ENCODE measurements around the gene KRTAP10-3.
"Not testable (repeated sequence)": the region's sequence is repeated elsewhere in the genome, so short reads cannot be mapped to it uniquely, and the experiment has no call there.

The KRTAP10-3 gene

GRCh38 chr21:44579833-44580144 is 21.2 kb upstream of the KRTAP10-3 start:
- TF ChIP-seq CTCF (IDR thresholded peaks at IDR 0.05; ENCODE audit: control extremely low read depth, extremely low read depth, low read depth, missing control alignments): no peak
- ChIA-PET POLR2A (no interaction called here), CTCF (no interaction called here)
- no peak for DNase-seq (ENCODE audit: extremely low spot score)

GRCh38 chr21:44579056-44579832 is 20.6 kb upstream of the KRTAP10-3 start:
- no peak for TF ChIP-seq CTCF (IDR thresholded peaks at IDR 0.05; ENCODE audit: control extremely low read depth, extremely low read depth, low read depth, missing control alignments)
- DNase-seq (ENCODE audit: extremely low spot score): peak; percentile 10
- ChIA-PET CTCF (no interaction called here), POLR2A (no interaction called here)

GRCh38 chr21:44578371-44579055 is 19.9 kb upstream of the KRTAP10-3 start:
- CTCF ChIA-PET: no interaction called here
- DNase-seq (ENCODE audit: extremely low spot score): no peak
- POLR2A ChIA-PET: no interaction called here
- TF ChIP-seq CTCF (IDR thresholded peaks at IDR 0.05; ENCODE audit: control extremely low read depth, extremely low read depth, low read depth, missing control alignments): no peak

GRCh38 chr21:44576025-44576420 is 17.4 kb upstream of the KRTAP10-3 start:
- TF ChIP-seq CTCF (IDR thresholded peaks at IDR 0.05; ENCODE audit: control extremely low read depth, extremely low read depth, low read depth, missing control alignments): no peak

GRCh38 chr21:44575307-44576024 is 16.9 kb upstream of the KRTAP10-3 start:
- no peak for TF ChIP-seq CTCF (IDR thresholded peaks at IDR 0.05; ENCODE audit: control extremely low read depth, extremely low read depth, low read depth, missing control alignments)
- ChIA-PET POLR2A (no interaction called here), CTCF (interaction anchor here (1.4 kb wide), 1 partner anchor 18 kb away, joined by 3 read pairs; no protein-coding TSS in a partner anchor)
- DNase-seq (ENCODE audit: extremely low spot score): peak; percentile 8

More at GRCh38 chr21:44576025-44576420, 17.4 kb upstream of the KRTAP10-3 start:
- CTCF ChIA-PET: no interaction called here
- POLR2A ChIA-PET: no interaction called here
- no peak for DNase-seq (ENCODE audit: extremely low spot score)

- ChIA-PET POLR2A (no interaction called here), CTCF (interaction anchor here (1.4 kb wide), 1 partner anchor 17 kb away, joined by 3 read pairs; no protein-coding TSS in a partner anchor)
- no peak for TF ChIP-seq CTCF (IDR thresholded peaks at IDR 0.05; ENCODE audit: control extremely low read depth, extremely low read depth, low read depth, missing control alignments)
- peak; percentile 9 for DNase-seq (ENCODE audit: extremely low spot score)
These were observed 16.1 kb upstream of the KRTAP10-3 start for GRCh38 chr21:44574457-44575306.

GRCh38 chr21:44573630-44574456 is 15.2 kb upstream of the KRTAP10-3 start, which contains the start of gene KRTAP10-4:
TSS of gene KRTAP10-4 (plus strand) at chr21:44573729. CDS start at chr21:44573759, 30 bp downstream.
- DNase-seq (ENCODE audit: extremely low spot score); POLR2A ChIA-PET: not testable (repeated sequence)
- CTCF ChIA-PET: interaction anchor here (1.4 kb wide), 1 partner anchor 17 kb away, joined by 3 read pairs; no protein-coding TSS in a partner anchor

All from GM10248 (cell line).